GM13977 (cell line): ENCODE measurements around the gene CHST3.
A peak's percentile ranks its signal among the peaks of the same experiment; 100 is the strongest.

Experiments used
- DNase-seq: peaks from one replicate; pipeline ENCODE4 v3.0.0; 2012; ENCODE audit warnings: low spot score
- CTCF ChIP-seq: IDR thresholded peaks from 2 replicates; pipeline ENCODE4 v1.5.1; 2012; ENCODE audit warnings: mild to moderate bottlenecking, control low read depth; ENCODE audit not compliant: insufficient read depth; ENCODE audit errors: extremely low read depth, missing control alignments
- in situ Hi-C: fragments of 300-500 bp; cut with MboI; formaldehyde crosslinking; loops from one replicate; pipeline ENCODE4 v1.12.0; 2022; ENCODE audit warnings: low sequenced_read_pairs, low pct_unique_long_range_greater_than_20kb, mixed read lengths, inconsistent platforms; ENCODE audit not compliant: unreplicated experiment

The CHST3 gene

GRCh38 chr10:71978476-71978875 is 14.3 kb downstream of the CHST3 start:
- DNase-seq: peak; percentile 6
- no peak for TF ChIP-seq CTCF
- in situ Hi-C loops: no loop called here

GRCh38 chr10:71978988-71979691 is 14.9 kb downstream of the CHST3 start:
- DNase-seq: no peak
- in situ Hi-C loops: no loop called here

GRCh38 chr10:71979692-71980062 is 15.5 kb downstream of the CHST3 start:
- no peak for TF ChIP-seq CTCF
- in situ Hi-C loops: no loop called here
- no peak for DNase-seq

More at GRCh38 chr10:71978988-71979691, 14.9 kb downstream of the CHST3 start:
- no peak for TF ChIP-seq CTCF

- DNase-seq: no peak
- in situ Hi-C loops: no loop called here
Measured at GRCh38 chr10:71980181-71981014, 16.2 kb downstream of the CHST3 start.

GRCh38 chr10:71981015-71981875 is 17.1 kb downstream of the CHST3 start:
- no peak for DNase-seq
- in situ Hi-C loops: no loop called here
- no peak for TF ChIP-seq CTCF

More at GRCh38 chr10:71980181-71981014, 16.2 kb downstream of the CHST3 start:
- no peak for TF ChIP-seq CTCF

GRCh38 chr10:71981876-71982230 is 17.7 kb downstream of the CHST3 start:
- no peak for TF ChIP-seq CTCF
- DNase-seq: no peak
- in situ Hi-C loops: no loop called here
